K562 (cell line): ENCODE data around the gene NCOA6. TPM values are rescaled to one million over a fixed set of nuclear protein-coding genes. Genes with fewer than 3 reads are reported as not detected.

Experiments
- CBFA2T3 ChIP-seq: fragments of 450-650 bp; IDR thresholded peaks from 2 replicates; pipeline ENCODE4 v1.6.1; 2017
- EGR1 ChIP-seq: fragments of 450-650 bp; conservative IDR thresholded peaks from 2 replicates; pipeline ENCODE4 v1.6.1; 2017; ENCODE audit warnings: mild to moderate bottlenecking
- HDAC8 ChIP-seq: fragments of 450-650 bp; IDR thresholded peaks from 2 replicates; pipeline ENCODE4 v1.6.1; 2016; ENCODE audit warnings: mild to moderate bottlenecking, missing genetic modification characterization, moderate library complexity, missing compliant biosample characterization
- HLTF ChIP-seq: fragments of 450-650 bp; IDR thresholded peaks from 2 replicates; pipeline ENCODE4 v1.6.1; 2016
- HMG20B ChIP-seq: fragments of 250-450 bp; sonication (Bioruptor Pico); IDR thresholded peaks from 2 replicates; pipeline ENCODE4 v1.5.0; 2021; ENCODE audit warnings: mild to moderate bottlenecking
- HMGN3 ChIP-seq: IDR thresholded peaks from 2 replicates; pipeline ENCODE4 v1.6.1; 2011; ENCODE audit warnings: borderline replicate concordance, low read depth, mild to moderate bottlenecking, mixed read lengths, low read length; ENCODE audit not compliant: insufficient read length; ENCODE audit errors: extremely low read depth
- LARP7 ChIP-seq: fragments of 450-650 bp; IDR thresholded peaks from 2 replicates; pipeline ENCODE4 v1.6.1; 2016
- MECOM ChIP-seq: fragments of 250-450 bp; sonication (Bioruptor Pico); IDR thresholded peaks from 2 replicates; pipeline ENCODE4 v1.8.0; 2022; ENCODE audit warnings: inconsistent platforms
- PRDM10 ChIP-seq: fragments of 450-650 bp; IDR thresholded peaks from 2 replicates; pipeline ENCODE4 v1.6.1; 2018; ENCODE audit not compliant: partially characterized antibody
- SMARCA4 ChIP-seq: fragments of 450-650 bp; IDR thresholded peaks from 2 replicates; pipeline ENCODE4 v1.6.1; 2016
- TOE1 ChIP-seq, 2 experiments: fragments of 450-650 bp in 1 of 2; sonication (generic) in 1 of 2; formaldehyde crosslinking in 1 of 2; IDR thresholded peaks; 2 replicates each; pipeline versions ENCODE4 v1.7.1 to v1.8.0; 2016 to 2022; ENCODE audit warnings: borderline replicate concordance in 2 of 2, mild to moderate bottlenecking in 2 of 2, antibody characterized with exemption in 1 of 2, inconsistent platforms in 1 of 2, low read depth in 1 of 2, missing genetic modification reagents in 1 of 2, moderate library complexity in 1 of 2
- XRCC4 ChIP-seq: IDR thresholded peaks from one replicate; pipeline ENCODE4 v1.6.1; 2011; ENCODE audit not compliant: insufficient read depth, insufficient read length; ENCODE audit errors: extremely low read depth
- ZEB2 ChIP-seq: fragments of 450-650 bp; IDR thresholded peaks from 2 replicates; pipeline ENCODE4 v1.6.1; 2016
- ZFX ChIP-seq: sonication (generic); formaldehyde crosslinking; IDR thresholded peaks from 2 replicates; pipeline ENCODE4 v1.8.0; 2022; ENCODE audit warnings: mild to moderate bottlenecking, missing genetic modification reagents, moderate library complexity
- ZNF121 ChIP-seq: sonication (generic); formaldehyde crosslinking; conservative IDR thresholded peaks from 2 replicates; pipeline ENCODE4 v1.8.0; 2022; ENCODE audit warnings: missing genetic modification reagents
- polyA plus RNA-seq, 8 experiments: library from polyadenylated mRNA; depleted of rRNA in 4 of 8; stranded (reverse) in 5 of 8; unstranded in 3 of 8; fragments of >200 nt; fragmentation: Nextera tagmentation in 2 of 8; fragmentation: Illumina TruSeq in 1 of 8; extraction: Ambion mirVana in 2 of 8; extraction: Trizol in 1 of 8; gene quantifications; 2 replicates each; pipeline versions ENCODE4 v1.2.1 to v1.2.3, GENCODE V29; 2011 to 2014; ENCODE audit warnings: inconsistent platforms in 1 of 8, missing spikeins in 1 of 8
- total RNA-seq, 7 experiments: library from RNA; depleted of rRNA in 6 of 7; stranded (reverse); fragments of >200 nt in 6 of 7; fragmentation: Illumina TruSeq in 2 of 7; extraction: Trizol in 2 of 7; gene quantifications; 2 replicates each; pipeline versions ENCODE4 v1.2.1 to v1.2.3, GENCODE V29; 2011 to 2021; ENCODE audit warnings: low replicate concordance in 1 of 7
- TF ChIP-seq, protein P1 (sequence below), 2 experiments: fragments of 450-650 bp; IDR thresholded peaks; 2 replicates each; pipeline ENCODE4 v1.6.1; 2016; ENCODE audit warnings: mild to moderate bottlenecking in 2 of 2, borderline replicate concordance in 1 of 2, low read depth in 1 of 2, moderate library complexity in 1 of 2

NCOA6 gene
- total and polyA plus RNA-seq, 9 of the 15 experiments (the other 6 are each of a cell fraction or from before 2014, with no cell fraction given), result 6.1 to 25.0 (median 9.5) TPM

DNA sequence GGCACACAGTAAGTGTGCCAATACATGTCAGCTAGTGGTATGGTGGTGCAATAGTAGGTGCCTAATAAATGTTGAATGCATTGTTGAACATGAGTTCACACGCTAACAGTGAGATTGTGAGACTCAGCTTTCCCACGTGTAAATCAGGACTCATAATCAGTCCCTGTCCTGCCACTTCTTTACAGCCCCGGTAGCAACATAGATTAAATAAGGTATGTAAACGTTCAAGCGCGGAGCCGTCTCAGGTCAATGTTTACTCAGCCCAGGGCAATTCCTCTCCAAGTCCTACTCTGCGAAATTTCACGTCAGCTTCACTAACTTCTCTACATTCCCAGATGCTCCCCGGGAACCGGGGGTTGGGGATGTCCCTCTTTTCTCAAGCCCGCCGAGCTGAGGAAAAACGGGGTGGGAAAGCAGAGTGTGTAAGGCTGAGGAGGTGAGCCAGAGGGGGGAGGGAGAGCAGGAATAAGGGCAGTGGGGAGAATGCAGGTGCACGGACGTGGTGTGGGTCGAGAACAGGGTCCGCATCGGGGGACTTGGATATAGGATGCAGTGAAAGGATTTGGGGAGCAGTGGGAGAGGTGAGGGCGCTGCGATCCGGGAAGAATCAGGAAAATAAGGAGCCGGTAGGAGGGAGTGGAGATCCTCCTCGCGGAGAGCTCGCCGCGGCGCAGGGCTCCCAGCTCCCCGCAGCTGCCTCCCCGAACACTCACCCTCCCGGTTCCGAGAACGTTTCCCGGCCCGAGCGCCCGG, 121.9 kb downstream of the NCOA6 start (continued):
- TF ChIP-seq PRDM10 (no peak), ZEB2 (0 out of 2 replicates have a peak, but pooled peaks have one; percentile 35), TOE1 (IDR thresholded peaks at IDR 0.05; ENCODE audit: borderline replicate concordance) (peak; percentile 48; the same call in 1 of the 2 replicates), TOE1 (CRISPR knock-in tag; IDR thresholded peaks at IDR 0.05; ENCODE audit: borderline replicate concordance, low read depth) (no peak), MECOM (peak; percentile 17; the same call in 1 of the 2 replicates), ZFX (no peak), HMG20B (CRISPR knock-in tag) (no peak), ZNF121 (CRISPR knock-in tag) (no peak), EGR1 (no peak), SMARCA4 (peak; percentile 57; the same call in 1 of the 2 replicates), HDAC8 (tag) (no peak), CBFA2T3 (0 out of 2 replicates have a peak, but pooled peaks have one; percentile 4), LARP7 (peak; percentile 77; the same call in 1 of the 2 replicates), HLTF (no peak), HMGN3 (no peak), XRCC4 (no peak)
- TF ChIP-seq, protein P1, sequence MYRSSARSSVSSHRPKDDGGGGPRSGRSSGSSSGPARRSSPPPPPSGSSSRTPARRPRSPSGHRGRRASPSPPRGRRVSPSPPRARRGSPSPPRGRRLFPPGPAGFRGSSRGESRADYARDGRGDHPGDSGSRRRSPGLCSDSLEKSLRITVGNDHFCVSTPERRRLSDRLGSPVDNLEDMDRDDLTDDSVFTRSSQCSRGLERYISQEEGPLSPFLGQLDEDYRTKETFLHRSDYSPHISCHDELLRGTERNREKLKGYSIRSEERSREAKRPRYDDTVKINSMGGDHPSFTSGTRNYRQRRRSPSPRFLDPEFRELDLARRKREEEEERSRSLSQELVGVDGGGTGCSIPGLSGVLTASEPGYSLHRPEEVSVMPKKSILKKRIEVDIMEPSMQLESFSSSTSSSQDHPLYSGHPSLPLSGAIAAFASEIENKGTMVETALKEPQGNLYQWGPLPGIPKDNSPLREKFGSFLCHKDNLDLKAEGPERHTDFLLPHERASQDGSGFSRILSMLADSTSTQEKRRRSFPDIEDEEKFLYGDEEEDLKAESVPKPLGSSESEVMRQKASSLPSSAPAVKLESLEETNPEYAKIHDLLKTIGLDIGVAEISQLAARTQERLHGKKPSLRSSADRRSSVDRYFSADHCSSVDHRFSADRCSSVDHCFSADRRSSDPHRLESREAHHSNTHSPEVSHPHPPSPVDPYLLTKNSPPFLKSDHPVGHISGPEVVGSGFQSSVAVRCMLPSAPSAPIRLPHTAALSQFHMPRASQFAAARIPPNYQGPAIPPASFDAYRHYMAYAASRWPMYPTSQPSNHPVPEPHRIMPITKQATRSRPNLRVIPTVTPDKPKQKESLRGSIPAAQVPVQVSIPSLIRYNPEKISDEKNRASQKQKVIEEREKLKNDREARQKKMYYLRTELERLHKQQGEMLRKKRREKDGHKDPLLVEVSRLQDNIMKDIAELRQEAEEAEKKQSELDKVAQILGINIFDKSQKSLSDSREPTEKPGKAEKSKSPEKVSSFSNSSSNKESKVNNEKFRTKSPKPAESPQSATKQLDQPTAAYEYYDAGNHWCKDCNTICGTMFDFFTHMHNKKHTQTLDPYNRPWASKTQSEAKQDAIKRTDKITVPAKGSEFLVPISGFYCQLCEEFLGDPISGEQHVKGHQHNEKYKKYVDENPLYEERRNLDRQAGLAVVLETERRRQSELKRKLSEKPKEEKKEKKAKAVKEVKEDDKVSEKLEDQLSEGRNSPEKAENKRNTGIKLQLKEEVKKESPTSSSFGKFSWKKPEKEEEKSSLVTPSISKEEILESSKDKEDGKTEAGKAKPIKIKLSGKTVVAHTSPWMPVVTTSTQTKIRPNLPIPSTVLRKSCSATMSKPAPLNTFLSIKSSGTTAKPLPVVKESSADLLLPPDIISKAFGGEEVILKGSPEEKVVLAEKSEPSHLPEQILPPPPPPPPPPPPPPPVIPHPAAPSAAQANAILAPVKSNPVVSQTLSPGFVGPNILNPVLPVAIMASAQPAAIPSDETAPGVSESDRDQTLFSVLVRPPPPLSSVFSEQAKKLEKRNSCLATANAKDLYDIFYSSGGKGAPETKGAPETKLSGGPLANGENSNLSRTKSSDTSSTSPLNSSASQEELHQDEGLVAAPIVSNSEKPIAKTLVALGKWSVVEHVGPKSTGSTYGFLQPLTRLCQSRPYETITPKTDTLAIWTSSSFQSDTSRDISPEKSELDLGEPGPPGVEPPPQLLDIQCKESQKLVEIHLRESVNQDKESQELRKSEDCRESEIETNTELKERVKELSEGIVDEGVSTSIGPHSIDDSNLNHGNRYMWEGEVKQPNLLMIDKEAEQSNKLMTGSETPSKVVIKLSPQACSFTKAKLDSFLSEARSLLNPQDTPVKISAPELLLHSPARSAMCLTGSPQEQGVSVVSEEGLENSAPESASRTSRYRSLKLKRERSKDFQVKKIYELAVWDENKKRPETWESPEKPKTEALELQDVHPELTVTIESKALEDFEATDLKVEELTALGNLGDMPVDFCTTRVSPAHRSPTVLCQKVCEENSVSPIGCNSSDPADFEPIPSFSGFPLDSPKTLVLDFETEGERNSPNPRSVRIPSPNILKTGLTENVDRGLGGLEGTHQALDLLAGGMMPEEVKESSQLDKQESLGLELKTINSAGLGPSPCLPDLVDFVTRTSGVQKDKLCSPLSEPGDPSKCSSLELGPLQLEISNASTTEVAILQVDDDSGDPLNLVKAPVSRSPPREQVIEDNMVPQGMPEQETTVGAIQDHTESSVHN (IDR thresholded peaks at IDR 0.05; ENCODE audit: borderline replicate concordance in 1 of 2, low read depth in 1 of 2), result 0 out of 4 replicates have a peak, but pooled peaks of 1 of the 2 experiments have one; percentile 27
